HEK293 (cell line): ENCODE results near the gene HMGXB4.

Experiments
- CTCF ChIA-PET: fragments of 350-600 bp; formaldehyde crosslinking; extraction: SDS; loops from one replicate; lab custom pipeline; 2021; ENCODE audit warnings: antibody characterized with exemption; lab: Yijun Ruan, JAX
- POLR2A ChIA-PET: fragments of 300-600 bp; formaldehyde crosslinking; extraction: SDS; loops from one replicate; lab custom pipeline; 2020; ENCODE audit warnings: antibody characterized with exemption, inconsistent platforms; lab: Yijun Ruan, JAX
- H3K27ac ChIP-seq: fragments of 200-500 bp; sonication (Bioruptor generic); 2 replicates; pipeline ENCODE4 v1.5.1; 2014; ENCODE audit warnings: low read depth, low read length, control low read depth, inconsistent platforms; ENCODE audit errors: extremely low read depth
- H3K36me3 ChIP-seq, 2 experiments: fragments of 200-500 bp in 1 of 2; sonication (Bioruptor generic) in 1 of 2; 1 replicate in 1 of 2; 2 replicates in 1 of 2; pipeline ENCODE4 v1.5.1; 2014 to 2017; ENCODE audit warnings: inconsistent platforms in 2 of 2, low read length in 2 of 2; ENCODE audit not compliant: control insufficient read depth in 2 of 2, insufficient read depth in 1 of 2
- H3K4me1 ChIP-seq: fragments of 200-500 bp; sonication (Bioruptor generic); 2 replicates; pipeline ENCODE4 v1.5.1; 2014; ENCODE audit warnings: mild to moderate bottlenecking, low read length, inconsistent platforms; ENCODE audit not compliant: control insufficient read depth, insufficient read depth
- H3K4me3 ChIP-seq: 2 replicates; pipeline ENCODE4 v1.5.1; 2011; ENCODE audit warnings: low read depth, mild to moderate bottlenecking, control low read depth, low read length, moderate library complexity
- H3K9me3 ChIP-seq: fragments of 200-500 bp; sonication (Bioruptor generic); 2 replicates; pipeline ENCODE4 v1.5.1; 2014; ENCODE audit warnings: low read depth, low read length, inconsistent platforms; ENCODE audit not compliant: control insufficient read depth, insufficient read depth
- HOXD13 ChIP-seq: sonication (generic); formaldehyde crosslinking; IDR thresholded peaks from 2 replicates; pipeline ENCODE4 v1.8.0; 2022; ENCODE audit warnings: missing genetic modification reagents, borderline replicate concordance
- KLF1 ChIP-seq: fragments of 450-650 bp; formaldehyde crosslinking; IDR thresholded peaks from 2 replicates; pipeline ENCODE4 v1.5.1; 2016; ENCODE audit warnings: missing biosample characterization, missing genetic modification characterization
- KLF7 ChIP-seq: fragments of 450-650 bp; formaldehyde crosslinking; IDR thresholded peaks from 2 replicates; pipeline ENCODE4 v1.5.1; 2016; ENCODE audit warnings: missing biosample characterization, missing genetic modification characterization, borderline replicate concordance
- PRDM4 ChIP-seq: fragments of 450-650 bp; formaldehyde crosslinking; IDR thresholded peaks from 2 replicates; pipeline ENCODE4 v1.5.1; 2017; ENCODE audit warnings: missing biosample characterization, missing genetic modification characterization
- ZIC2 ChIP-seq: fragments of 450-650 bp; formaldehyde crosslinking; IDR thresholded peaks from 2 replicates; pipeline ENCODE4 v1.5.1; 2016; ENCODE audit warnings: missing biosample characterization, missing genetic modification characterization
- ZNF146 ChIP-seq: fragments of 450-650 bp; formaldehyde crosslinking; IDR thresholded peaks from 2 replicates; pipeline ENCODE4 v1.5.1; 2016; ENCODE audit warnings: missing biosample characterization, missing genetic modification characterization
- ZNF2 ChIP-seq: fragments of 450-650 bp; formaldehyde crosslinking; IDR thresholded peaks from 2 replicates; pipeline ENCODE4 v1.5.1; 2016; ENCODE audit warnings: missing biosample characterization, missing genetic modification characterization
- ZNF398 ChIP-seq: fragments of 450-650 bp; formaldehyde crosslinking; IDR thresholded peaks from 2 replicates; pipeline ENCODE4 v1.5.1; 2017; ENCODE audit warnings: missing biosample characterization, missing genetic modification characterization
- ZNF433 ChIP-seq: fragments of 450-650 bp; formaldehyde crosslinking; IDR thresholded peaks from 2 replicates; pipeline ENCODE4 v1.5.1; 2016; ENCODE audit warnings: missing biosample characterization, missing genetic modification characterization, low read depth
- ZNF518A ChIP-seq: fragments of 450-650 bp; formaldehyde crosslinking; conservative IDR thresholded peaks from 2 replicates; pipeline ENCODE4 v1.5.1; 2016; ENCODE audit warnings: low read depth, missing biosample characterization, missing genetic modification characterization
- ZNF561 ChIP-seq: fragments of 450-650 bp; IDR thresholded peaks from 2 replicates; pipeline ENCODE4 v1.5.1; 2018; ENCODE audit warnings: missing biosample characterization, missing genetic modification characterization, borderline replicate concordance
- ZNF580 ChIP-seq: fragments of 450-650 bp; formaldehyde crosslinking; IDR thresholded peaks from 2 replicates; pipeline ENCODE4 v1.5.1; 2016; ENCODE audit warnings: missing biosample characterization, missing genetic modification characterization
- ZNF596 ChIP-seq: fragments of 450-650 bp; IDR thresholded peaks from 2 replicates; pipeline ENCODE4 v1.5.0; 2018; ENCODE audit warnings: missing biosample characterization, mild to moderate bottlenecking, missing genetic modification characterization, moderate library complexity
- ZNF654 ChIP-seq: fragments of 450-650 bp; formaldehyde crosslinking; IDR thresholded peaks from 2 replicates; pipeline ENCODE4 v1.5.1; 2016; ENCODE audit warnings: low read depth, missing biosample characterization, missing genetic modification characterization
- ZNF76 ChIP-seq: fragments of 450-650 bp; formaldehyde crosslinking; IDR thresholded peaks from 2 replicates; pipeline ENCODE4; 2016; ENCODE audit warnings: low read depth, missing biosample characterization, missing genetic modification characterization, borderline replicate concordance
- ZNF830 ChIP-seq: fragments of 450-650 bp; IDR thresholded peaks from 2 replicates; pipeline ENCODE4 v1.5.0; 2018; ENCODE audit warnings: missing biosample characterization, missing genetic modification characterization, low read depth, mild to moderate bottlenecking, moderate library complexity
- ZSCAN16 ChIP-seq: fragments of 450-650 bp; formaldehyde crosslinking; IDR thresholded peaks from 2 replicates; pipeline ENCODE4 v1.5.1; 2016; ENCODE audit warnings: missing biosample characterization, missing genetic modification characterization

HMGXB4 gene

GRCh38 chr22:35328472-35328885, 71.2 kb downstream of the HMGXB4 start:
- Histone ChIP-seq H3K27ac (no peak overlapping the region), H3K4me3 (no peak overlapping the region), H3K4me1 (no peaks in the 10 kb centered on the region), H3K36me3 (peaks cover 4 to 92% of the 10 kb centered on the region in 2 experiments; a peak in 2 of 3 replicates), H3K9me3 (no peaks in the 10 kb centered on the region)
- CTCF ChIA-PET: no interaction called here
- TF ChIP-seq KLF7: no peak
- POLR2A ChIA-PET: no interaction called here

GRCh38 chr22:35329114-35329847, 72.0 kb downstream of the HMGXB4 start:
- POLR2A ChIA-PET: no interaction called here

GRCh38 chr22:35330258-35330861, 73.1 kb downstream of the HMGXB4 start:
- ChIA-PET POLR2A (interaction anchor here (0.6 to 1.3 kb wide), 3 partner anchors 24 to 786 kb away, joined by 3 to 4 read pairs (median 3); partner anchors contain the start of gene TOM1), CTCF (interaction anchor here (0.6 to 0.7 kb wide), 4 partner anchors 130 to 1751 kb away, joined by 3 to 5 read pairs (median 4); no protein-coding TSS in a partner anchor)
- no peak overlapping the region for H3K27ac ChIP-seq
- H3K36me3 ChIP-seq: peaks cover 4 to 92% of the 10 kb centered on the region in 2 experiments; a peak in 2 of 3 replicates
- H3K9me3 ChIP-seq: no peaks in the 10 kb centered on the region
- no peaks in the 10 kb centered on the region for H3K4me1 ChIP-seq
- H3K4me3 ChIP-seq: no peak overlapping the region
- TF ChIP-seq ZNF2 (tag by site-specific recombination) (no peak), ZSCAN16 (tag by site-specific recombination) (no peak), ZNF580 (tag by site-specific recombination) (no peak), ZNF146 (tag by site-specific recombination) (no peak), ZNF596 (tag by site-specific recombination) (no peak), ZNF433 (no peak), ZNF518A (tag by site-specific recombination) (no peak), ZNF76 (no peak), ZIC2 (tag by site-specific recombination) (no peak), PRDM4 (no peak), KLF1 (tag by site-specific recombination) (no peak), ZNF398 (no peak), HOXD13 (CRISPR knock-in tag) (no peak)

More at GRCh38 chr22:35329114-35329847, 72.0 kb downstream of the HMGXB4 start:
- CTCF ChIA-PET: interaction anchor here (0.8 kb wide), 1 partner anchor 253 kb away, joined by 3 read pairs; no protein-coding TSS in a partner anchor
- H3K4me3 ChIP-seq: no peak overlapping the region
- peaks cover 4 to 92% of the 10 kb centered on the region in 2 experiments; a peak in 2 of 3 replicates for H3K36me3 ChIP-seq
- H3K27ac ChIP-seq: no peak overlapping the region
- no peaks in the 10 kb centered on the region for H3K9me3 ChIP-seq
- H3K4me1 ChIP-seq: no peaks in the 10 kb centered on the region
- no peak for TF ChIP-seq ZNF561 (tag by site-specific recombination)
- TF ChIP-seq ZNF830 (tag by site-specific recombination): no peak
- TF ChIP-seq ZNF654 (tag by site-specific recombination): 0 out of 2 replicates have a peak, but pooled peaks have one; percentile 7
